HG03095 (cell line): ENCODE data around the gene CFAP300.

Source experiments
- ATAC-seq: cut with Tn5 transposase; IDR thresholded peaks from one replicate; pipeline ENCODE4 v1.9.1; 2021; ENCODE audit warnings: moderate library complexity; ENCODE audit not compliant: unreplicated experiment

CFAP300 gene

GRCh38 chr11:102119997-102120396 lies 72.8 kb downstream of the CFAP300 start:
- no peak for ATAC-seq

- ATAC-seq = no peak
These were observed 73.3 kb downstream of the CFAP300 start for GRCh38 chr11:102120437-102120973.

GRCh38 chr11:102121329-102121728 lies 74.1 kb downstream of the CFAP300 start:
- no peak for ATAC-seq
